Fibroblast of skin of left biceps (primary cell): Measurements from ENCODE around the gene SYNE2.

Experiments
- DNase-seq, 2 experiments: peaks; one replicate each; pipeline ENCODE4 v3.0.0-alpha.2; 2013; ENCODE audit warnings: low read depth in 2 of 2

Gene SYNE2

GRCh38 chr14:64247195-64247594 is 394.4 kb downstream of the SYNE2 start:
- no peak for DNase-seq

DNA sequence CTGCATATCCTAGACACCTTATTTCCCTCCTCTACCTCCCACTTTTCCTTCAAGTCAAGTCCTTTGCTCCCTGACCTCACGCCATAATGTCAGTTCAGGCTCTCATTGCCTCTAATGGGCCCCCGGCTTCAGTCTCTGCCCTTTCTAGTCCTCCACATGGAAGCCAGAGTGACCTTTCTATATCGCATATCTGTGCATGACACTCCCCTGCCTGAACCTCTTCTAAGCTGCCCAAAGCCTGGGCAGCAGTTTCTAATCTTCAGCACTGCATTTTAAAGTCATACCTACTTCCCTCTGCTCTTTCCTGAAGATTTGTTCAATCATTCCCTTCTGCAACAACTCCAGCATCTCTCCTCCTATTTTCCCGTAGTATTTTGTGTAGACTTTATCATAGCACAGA is 395.9 kb downstream of the SYNE2 start:
- DNase-seq = no peak

DNA sequence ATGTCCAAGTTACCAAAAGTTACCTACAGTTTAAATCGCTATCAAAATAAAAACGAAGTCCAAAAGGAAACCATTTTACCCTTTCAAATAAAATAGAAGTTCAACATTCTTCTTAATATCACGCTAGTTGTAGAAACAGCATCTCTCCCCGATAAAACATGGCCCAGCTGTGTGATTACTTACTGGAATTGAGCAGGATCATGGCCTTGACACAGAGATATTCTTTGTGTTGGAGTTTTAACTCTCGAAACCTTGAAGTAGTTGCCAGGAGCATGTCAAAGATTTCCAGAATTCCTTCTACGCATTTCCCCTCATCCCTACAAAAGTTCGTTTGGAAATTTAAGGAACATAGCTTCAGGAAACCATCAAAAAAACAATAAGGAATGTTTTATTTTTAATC is 396.6 kb downstream of the SYNE2 start:
- no peak for DNase-seq

DNA sequence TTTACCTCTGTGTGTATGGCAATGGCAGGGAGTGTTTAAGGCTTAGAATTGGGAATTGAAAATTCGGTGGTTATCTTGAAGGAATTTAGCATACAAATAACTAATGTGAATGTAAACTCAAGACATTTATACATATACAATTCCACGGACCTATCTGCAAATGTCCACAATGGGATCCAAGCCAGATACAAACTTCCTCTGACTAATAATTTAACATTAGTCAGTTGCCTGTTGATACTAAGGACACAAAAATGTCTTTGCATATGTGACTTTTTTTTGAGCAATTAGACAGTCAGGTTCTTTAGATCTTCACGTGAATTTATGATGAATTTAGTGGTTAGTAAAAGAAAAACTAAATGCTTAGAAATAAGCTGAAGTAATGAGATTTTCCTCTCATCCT is 400.9 kb downstream of the SYNE2 start:
- no peak for DNase-seq

GRCh38 chr14:64255756-64256155 is 403.0 kb downstream of the SYNE2 start:
- no peak for DNase-seq

DNA sequence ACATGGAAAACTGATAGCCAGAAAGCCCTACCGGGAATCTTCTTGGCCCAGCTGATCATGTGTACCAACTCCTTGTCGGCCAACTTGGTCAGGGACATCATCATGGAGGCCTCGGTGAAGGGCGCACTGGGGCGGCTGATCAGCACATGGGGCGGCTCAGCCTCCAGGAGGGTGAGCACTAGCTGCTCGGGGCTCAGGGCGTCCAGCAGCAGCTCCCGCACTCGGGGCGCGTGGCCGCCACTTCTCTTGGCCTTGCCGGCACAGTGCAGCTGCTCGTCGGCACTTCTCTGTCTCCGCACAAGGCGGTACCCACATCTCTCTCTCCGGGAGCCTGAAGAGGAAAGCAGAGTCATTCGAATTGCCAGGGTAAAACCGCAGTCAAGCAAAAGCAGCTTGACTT is 407.6 kb downstream of the SYNE2 start:
- DNase-seq = no peak

DNA sequence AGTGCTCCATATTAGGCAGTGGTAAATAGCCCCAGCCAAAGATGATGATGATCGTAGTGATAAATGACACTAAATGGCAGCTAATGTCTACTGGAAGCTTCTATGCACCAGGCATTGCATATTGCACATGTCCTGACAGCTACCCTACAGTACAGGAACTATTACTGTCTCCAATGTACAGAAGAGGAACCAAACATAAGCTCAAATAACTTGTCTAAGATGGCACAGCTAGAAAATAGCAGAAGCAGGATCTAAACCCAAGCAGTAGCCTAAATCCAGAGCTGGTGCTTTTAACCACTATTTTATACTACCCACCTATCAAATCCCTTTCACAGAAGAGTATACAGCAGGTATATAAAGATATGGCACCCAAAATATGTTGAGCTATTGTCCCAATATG is 412.4 kb downstream of the SYNE2 start:
- DNase-seq = no peak

GRCh38 chr14:64266239-64266638 is 413.4 kb downstream of the SYNE2 start:
- DNase-seq = peak; percentile 4 to 8

- DNase-seq = no peak
Measured at GRCh38 chr14:64272019-64272418, 419.2 kb downstream of the SYNE2 start.
